GM12874 (cell line): Measurements from ENCODE around the gene SKI.

Experiments
- CTCF ChIP-seq: IDR thresholded peaks from 2 replicates; pipeline ENCODE4 v1.5.1; 2011; ENCODE audit warnings: low read depth, mild to moderate bottlenecking, control low read depth, low read length, moderate library complexity; ENCODE audit not compliant: insufficient read depth

SKI gene

GRCh38 chr1:2311184-2312032 lies 83.3 kb downstream of the SKI start:
- TF ChIP-seq CTCF, result peak; percentile 50

GRCh38 chr1:2312160-2312514 lies 84.0 kb downstream of the SKI start:
- TF ChIP-seq CTCF, result no peak

GRCh38 chr1:2312515-2313301 lies 84.6 kb downstream of the SKI start:
- no peak for TF ChIP-seq CTCF

- no peak for TF ChIP-seq CTCF
Observed at GRCh38 chr1:2313651-2314261, 85.6 kb downstream of the SKI start.

GRCh38 chr1:2314273-2314802 lies 86.2 kb downstream of the SKI start:
- TF ChIP-seq CTCF, result no peak

- peak; percentile 86 for TF ChIP-seq CTCF
Observed at GRCh38 chr1:2314803-2315673, 86.9 kb downstream of the SKI start.
